A673 (cell line): ENCODE data around the gene ATP2B1. TPM values are rescaled to one million over a fixed set of nuclear protein-coding genes. Genes with fewer than 3 reads are reported as not detected.

Experiments used
- BruUV-seq: library from RNA; stranded (reverse); fragments of 400-500 nt; replicated peaks from 2 replicates; lab custom pipeline; 2021; lab: Mats Ljungman, UMichigan
- CTCF ChIA-PET: fragments of 300-600 bp; sonication (Branson Sonifier 250); formaldehyde crosslinking; loops from one replicate; lab custom pipeline; 2022; ENCODE audit warnings: antibody characterized with exemption; lab: Charles Lee
- POLR2A ChIA-PET: fragments of 300-600 bp; sonication (Branson Sonifier 250); formaldehyde crosslinking; loops from one replicate; lab custom pipeline; 2022; ENCODE audit warnings: antibody characterized with exemption; ENCODE audit not compliant: low non-redundant PET; lab: Charles Lee
- DNase-seq: peaks from one replicate; pipeline ENCODE4 v3.0.0-alpha.2; 2015; ENCODE audit warnings: low spot score
- H3K27ac ChIP-seq: fragments of 200-600 bp; sonication (generic); 2 replicates; pipeline ENCODE4 v1.5.1; 2016; ENCODE audit warnings: mixed run types, low read depth, mild to moderate bottlenecking, mixed read lengths, antibody characterized with exemption, low read length; ENCODE audit not compliant: poor library complexity, severe bottlenecking
- H3K27me3 ChIP-seq: fragments of 200-600 bp; sonication (generic); replicated peaks from 2 replicates; pipeline ENCODE4 v1.6.1; 2017; ENCODE audit warnings: mixed run types, low read depth, mild to moderate bottlenecking, mixed read lengths, antibody characterized with exemption, low read length; ENCODE audit not compliant: insufficient read depth, poor library complexity
- H3K36me3 ChIP-seq: fragments of 200-600 bp; sonication (generic); 2 replicates; pipeline ENCODE4 v1.6.1; 2016; ENCODE audit warnings: mixed run types, mild to moderate bottlenecking, mixed read lengths, antibody characterized with exemption, low read length; ENCODE audit not compliant: insufficient read depth, poor library complexity, severe bottlenecking
- H3K4me1 ChIP-seq: fragments of 200-600 bp; sonication (generic); 2 replicates; pipeline ENCODE4 v1.6.1; 2017; ENCODE audit warnings: mixed run types, mild to moderate bottlenecking, mixed read lengths, antibody characterized with exemption, low read length; ENCODE audit not compliant: insufficient read depth, poor library complexity, severe bottlenecking
- H3K4me3 ChIP-seq: fragments of 200-600 bp; sonication (generic); 2 replicates; pipeline ENCODE4 v1.5.1; 2016; ENCODE audit warnings: low read depth, mixed run types, mild to moderate bottlenecking, mixed read lengths, low read length; ENCODE audit not compliant: poor library complexity, severe bottlenecking
- H3K9me3 ChIP-seq: fragments of 200-600 bp; sonication (generic); 2 replicates; pipeline ENCODE4 v1.6.1; 2016; ENCODE audit warnings: mixed run types, low read depth, mild to moderate bottlenecking, mixed read lengths, antibody characterized with exemption, low read length; ENCODE audit not compliant: poor library complexity, severe bottlenecking
- EZH2 ChIP-seq: fragments of 200-600 bp; sonication (generic); IDR thresholded peaks from 2 replicates; pipeline ENCODE4 v1.6.1; 2017; ENCODE audit warnings: borderline replicate concordance, low read depth, mild to moderate bottlenecking, mixed read lengths, antibody characterized with exemption, low read length; ENCODE audit not compliant: poor library complexity, severe bottlenecking
- intact Hi-C: fragments of 100-400 bp; cut with micrococcal nuclease; formaldehyde crosslinking; loops from one replicate; pipeline ENCODE4 v1.10.0; 2022; ENCODE audit not compliant: unreplicated experiment
- total RNA-seq: library from RNA; stranded (reverse); gene quantifications from 2 replicates; pipeline ENCODE4 v1.2.3, GENCODE V29; 2021
- TF ChIP-seq, protein P1 (sequence below): fragments of 300-800, 200-600 bp; sonication (generic); conservative IDR thresholded peaks from 2 replicates; pipeline ENCODE4 v1.5.1; 2017; ENCODE audit warnings: low read depth, mild to moderate bottlenecking, antibody characterized with exemption, low read length, moderate library complexity, mixed read lengths

The ATP2B1 gene
- total RNA-seq, 1 experiment from 2014 or later, result 44.2 TPM

DNA sequence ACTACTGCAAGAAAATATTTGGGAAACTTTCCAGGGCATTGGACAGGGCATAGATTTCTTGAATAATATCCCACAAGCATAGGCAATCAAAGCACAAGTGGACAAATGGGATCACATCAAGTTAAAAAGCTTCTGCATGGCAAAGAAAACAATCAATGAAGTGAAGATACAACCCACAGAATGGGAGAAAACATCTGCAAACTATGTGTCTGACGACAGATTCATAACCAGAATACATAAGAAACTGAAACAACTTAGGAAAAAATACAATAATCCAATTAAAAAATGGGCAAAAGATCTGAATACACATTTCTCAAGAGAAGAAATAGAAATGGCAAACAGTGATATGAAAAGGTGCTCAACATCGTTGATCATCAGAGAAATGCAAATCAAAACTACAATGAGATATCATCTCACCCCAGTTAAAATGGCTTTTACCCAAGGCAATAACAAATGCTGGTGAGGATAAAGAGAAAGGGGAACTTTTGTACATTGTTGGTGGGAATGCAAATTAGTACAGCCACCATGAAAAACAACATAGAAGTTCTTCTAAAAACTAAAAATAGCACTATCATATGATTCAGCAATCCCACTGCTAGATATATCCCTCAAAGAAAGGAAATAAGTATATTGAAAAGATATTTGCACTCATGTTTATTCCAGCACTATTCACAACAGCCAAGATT lies 33.8 kb upstream of the ATP2B1 start:
- H3K4me1 ChIP-seq, result no peaks in the 10 kb centered on the region
- ChIA-PET CTCF (no interaction called here), POLR2A (no interaction called here)
- no peaks in the 10 kb centered on the region for H3K27me3 ChIP-seq
- H3K36me3 ChIP-seq, result no peaks in the 10 kb centered on the region
- BruUV-seq, result no TSS peak
- H3K4me3 ChIP-seq, result no peak overlapping the region
- intact Hi-C loops, result no loop called here
- no peak for DNase-seq
- no peak overlapping the region for H3K27ac ChIP-seq
- TF ChIP-seq, protein P1, sequence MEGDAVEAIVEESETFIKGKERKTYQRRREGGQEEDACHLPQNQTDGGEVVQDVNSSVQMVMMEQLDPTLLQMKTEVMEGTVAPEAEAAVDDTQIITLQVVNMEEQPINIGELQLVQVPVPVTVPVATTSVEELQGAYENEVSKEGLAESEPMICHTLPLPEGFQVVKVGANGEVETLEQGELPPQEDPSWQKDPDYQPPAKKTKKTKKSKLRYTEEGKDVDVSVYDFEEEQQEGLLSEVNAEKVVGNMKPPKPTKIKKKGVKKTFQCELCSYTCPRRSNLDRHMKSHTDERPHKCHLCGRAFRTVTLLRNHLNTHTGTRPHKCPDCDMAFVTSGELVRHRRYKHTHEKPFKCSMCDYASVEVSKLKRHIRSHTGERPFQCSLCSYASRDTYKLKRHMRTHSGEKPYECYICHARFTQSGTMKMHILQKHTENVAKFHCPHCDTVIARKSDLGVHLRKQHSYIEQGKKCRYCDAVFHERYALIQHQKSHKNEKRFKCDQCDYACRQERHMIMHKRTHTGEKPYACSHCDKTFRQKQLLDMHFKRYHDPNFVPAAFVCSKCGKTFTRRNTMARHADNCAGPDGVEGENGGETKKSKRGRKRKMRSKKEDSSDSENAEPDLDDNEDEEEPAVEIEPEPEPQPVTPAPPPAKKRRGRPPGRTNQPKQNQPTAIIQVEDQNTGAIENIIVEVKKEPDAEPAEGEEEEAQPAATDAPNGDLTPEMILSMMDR, result no peak
- no peak for TF ChIP-seq EZH2
- peaks cover 9% of the 10 kb centered on the region for H3K9me3 ChIP-seq

DNA sequence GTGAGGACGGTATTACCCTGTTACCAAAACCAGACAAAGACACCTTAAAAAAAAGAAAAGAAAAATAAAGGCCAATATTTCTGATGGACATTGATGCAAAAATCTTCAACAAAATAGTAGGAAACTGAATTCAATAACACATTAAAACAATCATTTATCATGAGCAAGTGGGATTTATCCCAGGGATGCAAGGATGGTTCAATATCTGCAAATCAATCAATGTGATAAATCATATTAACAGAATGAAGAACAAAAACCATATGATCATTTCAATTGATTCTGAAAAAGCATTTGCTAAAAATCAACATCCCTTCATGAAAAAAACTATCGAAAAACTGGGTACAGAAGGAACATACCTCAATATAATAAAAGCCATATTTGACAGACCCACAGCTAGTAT lies 32.3 kb upstream of the ATP2B1 start:
- ChIA-PET POLR2A (no interaction called here), CTCF (no interaction called here)
- no peaks in the 10 kb centered on the region for H3K4me1 ChIP-seq
- intact Hi-C loops, result no loop called here
- H3K4me3 ChIP-seq, result no peak overlapping the region
- peaks cover 9% of the 10 kb centered on the region for H3K9me3 ChIP-seq
- H3K27me3 ChIP-seq, result no peaks in the 10 kb centered on the region
- no peaks in the 10 kb centered on the region for H3K36me3 ChIP-seq
- no peak overlapping the region for H3K27ac ChIP-seq
- BruUV-seq, result no TSS peak
- no peak for TF ChIP-seq EZH2
- TF ChIP-seq, protein P1, result no peak
- DNase-seq, result no peak

DNA sequence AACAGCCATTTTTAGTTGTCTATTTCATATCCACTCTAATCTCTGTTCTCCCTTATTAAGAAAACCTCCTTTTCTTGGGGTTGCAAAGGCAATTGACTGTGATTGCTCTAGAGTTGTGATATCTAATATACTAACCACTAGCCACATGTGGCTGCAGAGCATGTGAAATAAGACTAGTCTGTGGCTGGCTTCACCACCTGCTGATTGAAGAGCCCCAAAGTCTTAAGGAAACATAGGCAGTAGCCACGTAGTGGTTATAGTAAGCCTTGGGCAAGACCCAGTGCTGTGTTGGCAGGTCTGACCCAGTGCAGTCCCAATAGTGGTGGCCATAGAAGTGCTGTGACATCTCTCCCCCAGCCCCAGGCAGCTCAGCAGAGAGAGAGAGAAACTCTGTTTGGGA lies 28.4 kb upstream of the ATP2B1 start:
- no peaks in the 10 kb centered on the region for H3K27me3 ChIP-seq
- H3K27ac ChIP-seq, result no peak overlapping the region
- CTCF ChIA-PET, result no interaction called here
- BruUV-seq, result no TSS peak
- TF ChIP-seq, protein P1, result no peak
- no peak for TF ChIP-seq EZH2
- POLR2A ChIA-PET, result no interaction called here
- no peaks in the 10 kb centered on the region for H3K36me3 ChIP-seq
- no peak overlapping the region for H3K4me3 ChIP-seq
- intact Hi-C loops, result loop anchor here (10.0 kb wide), 1 partner anchor 1608 kb away; no protein-coding TSS in a partner anchor
- no peak for DNase-seq
- H3K4me1 ChIP-seq, result no peaks in the 10 kb centered on the region
- H3K9me3 ChIP-seq, result peaks cover 13% of the 10 kb centered on the region
